ENCODE measurements around the gene MAGI1.

GRCh38 chr3:65888196-65888595, 150.5 kb downstream of the MAGI1 start:
- TF ChIP-seq CTCF (IDR thresholded peaks at IDR 0.05) (no peak), POLR2AphosphoS5 (IDR thresholded peaks at IDR 0.05) (no peak), POLR2A (IDR thresholded peaks at IDR 0.05) (no peak)

Data from prostate gland (tissue), 2 donors.